NCI-H82 treated with DMSO at 0.1 percent for 48 hours (cell line): ENCODE measurements around the gene HES2.
"Not testable (repeated sequence)": the region's sequence is repeated elsewhere in the genome, so short reads cannot be mapped to it uniquely, and the experiment has no call there.

ENCODE experiments used
- DNase-seq: peaks from one replicate; lab custom pipeline; 2025; ENCODE audit not compliant: unreplicated experiment; lab: John Stamatoyannopoulos, UW

HES2 gene

DNA sequence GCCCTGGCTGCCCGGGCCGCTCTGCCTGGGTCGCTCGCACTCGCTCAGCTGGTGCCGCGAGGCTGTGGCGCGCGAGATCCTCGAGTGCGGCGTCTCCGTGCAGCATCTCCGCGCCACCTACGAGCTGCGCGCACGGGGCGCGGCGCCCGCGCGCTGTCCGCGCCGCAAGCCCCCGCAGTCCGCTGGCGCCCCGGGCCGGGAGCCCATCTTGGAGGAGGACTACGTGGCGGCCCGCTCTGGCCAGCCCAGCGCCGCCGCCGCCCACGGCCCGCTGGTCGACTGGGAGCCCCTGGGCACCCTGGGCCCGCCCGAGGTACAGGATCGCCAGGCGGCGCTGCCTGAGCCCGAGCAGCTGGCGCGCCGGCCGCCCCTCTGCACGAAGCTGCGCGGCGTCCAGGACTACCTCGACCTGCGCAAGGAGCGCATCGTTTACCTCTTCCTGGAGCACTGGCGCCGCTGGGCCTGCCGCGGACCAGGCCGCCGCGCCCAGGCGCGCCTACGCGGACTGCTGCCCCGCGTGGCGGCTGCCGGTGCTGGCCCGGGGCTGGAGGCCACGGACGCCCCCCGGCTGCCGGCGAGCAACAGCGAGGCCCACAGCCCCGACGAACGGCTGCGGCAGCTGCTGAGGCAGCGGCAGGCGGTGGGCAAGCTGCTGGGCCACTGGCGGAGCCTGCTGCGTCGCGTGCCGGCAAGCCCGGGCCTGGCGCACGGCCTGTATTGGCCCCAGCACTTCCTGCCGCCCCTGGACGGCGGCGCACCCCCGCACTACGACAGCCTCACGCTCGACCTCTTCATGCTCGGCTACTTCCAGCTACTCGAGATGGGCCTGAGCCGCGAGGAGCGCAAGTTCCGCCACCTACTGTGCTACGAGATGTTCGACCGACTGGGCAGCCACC, 35.4 kb upstream of the HES2 start:
- no peak for DNase-seq

DNA sequence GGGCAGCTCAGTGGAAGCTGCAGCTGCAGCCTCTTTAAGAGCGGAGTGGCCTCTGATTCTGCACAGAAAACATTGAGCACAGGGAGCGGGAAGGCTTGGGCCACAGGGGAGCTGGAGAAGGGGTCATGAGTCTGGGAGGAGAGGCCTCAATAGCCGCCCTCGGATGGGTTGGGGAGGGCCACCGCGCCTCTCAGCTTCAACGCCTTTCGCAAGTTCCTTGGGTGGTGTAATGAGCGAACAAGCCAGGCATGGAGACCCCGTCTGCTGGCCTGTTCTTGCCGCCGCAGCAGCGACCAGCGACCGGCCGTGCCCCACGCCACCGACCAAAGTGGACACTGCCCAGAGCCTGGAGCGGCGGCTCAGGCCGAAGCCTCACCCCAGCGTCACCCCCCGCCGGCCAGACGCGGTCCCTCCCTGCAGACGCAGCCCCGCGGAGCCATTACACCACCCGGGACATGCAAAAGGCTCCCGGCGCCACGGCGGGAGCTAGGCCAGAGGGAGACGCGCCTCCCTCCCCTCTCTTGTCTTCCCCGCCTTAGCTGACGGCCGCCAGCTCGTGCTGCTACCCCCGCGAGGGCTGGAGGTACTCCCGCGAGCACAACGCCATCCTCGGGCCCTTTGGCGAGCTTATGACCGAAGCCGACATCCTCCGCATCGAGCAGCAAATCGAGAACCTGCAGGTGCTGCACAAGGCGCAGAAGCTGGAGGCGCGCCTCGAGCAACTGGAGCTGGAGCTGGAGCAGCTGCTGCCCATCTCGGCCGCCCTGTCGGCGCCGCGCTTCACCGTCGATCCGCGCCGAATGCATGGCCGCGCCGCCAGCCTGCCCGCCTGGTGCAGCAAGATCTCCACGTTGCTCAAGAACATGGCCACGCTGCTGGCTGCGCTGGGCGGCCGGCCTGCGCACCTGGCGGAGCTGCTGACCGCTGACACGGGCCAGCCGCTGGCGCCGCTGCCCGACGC, 34.5 kb upstream of the HES2 start:
- not testable (repeated sequence) for DNase-seq

DNA sequence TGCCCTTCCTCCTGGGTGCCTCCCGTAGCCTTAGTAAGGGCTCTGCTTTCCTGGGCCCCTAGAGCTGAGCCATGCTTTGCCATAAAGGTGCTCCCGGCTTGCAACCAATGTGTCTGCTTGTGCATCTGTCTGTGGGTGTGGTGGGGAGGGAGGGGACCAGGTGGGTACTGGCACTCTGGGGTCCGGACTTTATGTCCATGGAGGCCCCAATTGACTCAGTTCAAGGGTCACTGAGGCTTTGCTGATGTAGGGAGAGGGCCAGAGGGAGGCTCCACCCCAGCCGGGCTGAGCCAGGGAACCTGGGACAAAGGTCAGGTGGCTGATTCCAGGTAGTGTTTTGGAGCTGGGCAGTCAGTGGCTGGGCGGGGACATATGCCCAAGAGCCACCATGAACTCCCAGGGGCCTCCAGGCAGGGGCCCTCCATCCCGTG, 31.2 kb upstream of the HES2 start:
- DNase-seq: no peak

DNA sequence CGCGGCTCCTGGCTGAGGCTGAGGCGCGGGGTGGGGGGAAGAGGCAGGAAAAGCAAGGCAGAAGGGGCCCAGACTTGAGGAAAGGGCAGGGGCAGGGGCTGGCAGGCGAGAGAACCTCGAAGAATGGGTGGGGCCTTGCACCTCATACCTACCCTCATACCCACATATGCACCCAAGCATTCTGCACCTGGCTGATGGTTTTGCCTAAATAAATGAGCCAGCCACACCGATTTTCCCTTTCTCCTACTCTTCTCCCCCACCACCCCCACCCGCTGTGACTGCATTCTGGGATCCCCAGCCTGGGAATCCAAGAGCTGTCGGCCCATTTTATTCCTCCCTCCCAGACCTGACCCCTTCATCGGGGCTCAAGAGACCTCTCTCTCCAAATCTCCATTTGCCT, 30.8 kb upstream of the HES2 start:
- DNase-seq: not testable (repeated sequence)

DNA sequence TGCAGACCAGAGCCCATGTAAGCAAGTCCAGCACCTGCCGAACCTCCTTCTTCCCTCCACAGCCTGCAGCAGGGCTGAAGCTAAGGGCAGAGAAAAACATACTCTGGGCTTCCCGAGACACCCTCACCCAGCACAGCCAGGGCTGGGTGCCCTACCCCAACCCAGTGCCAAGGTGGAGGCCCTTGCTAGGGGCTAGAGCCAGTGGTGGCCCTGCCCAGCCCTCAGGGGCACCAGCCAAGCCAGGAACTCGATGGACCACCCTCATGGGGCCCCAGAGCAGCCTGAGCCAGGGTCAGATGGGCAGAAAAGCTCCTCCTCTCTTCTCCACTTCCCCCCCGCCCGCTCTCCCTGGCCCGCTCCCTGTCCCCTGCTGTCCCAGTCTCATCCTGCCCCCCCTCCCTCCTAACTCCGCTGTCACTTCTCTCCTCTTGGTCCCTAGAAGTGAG, 30.3 kb upstream of the HES2 start:
- no peak for DNase-seq

DNA sequence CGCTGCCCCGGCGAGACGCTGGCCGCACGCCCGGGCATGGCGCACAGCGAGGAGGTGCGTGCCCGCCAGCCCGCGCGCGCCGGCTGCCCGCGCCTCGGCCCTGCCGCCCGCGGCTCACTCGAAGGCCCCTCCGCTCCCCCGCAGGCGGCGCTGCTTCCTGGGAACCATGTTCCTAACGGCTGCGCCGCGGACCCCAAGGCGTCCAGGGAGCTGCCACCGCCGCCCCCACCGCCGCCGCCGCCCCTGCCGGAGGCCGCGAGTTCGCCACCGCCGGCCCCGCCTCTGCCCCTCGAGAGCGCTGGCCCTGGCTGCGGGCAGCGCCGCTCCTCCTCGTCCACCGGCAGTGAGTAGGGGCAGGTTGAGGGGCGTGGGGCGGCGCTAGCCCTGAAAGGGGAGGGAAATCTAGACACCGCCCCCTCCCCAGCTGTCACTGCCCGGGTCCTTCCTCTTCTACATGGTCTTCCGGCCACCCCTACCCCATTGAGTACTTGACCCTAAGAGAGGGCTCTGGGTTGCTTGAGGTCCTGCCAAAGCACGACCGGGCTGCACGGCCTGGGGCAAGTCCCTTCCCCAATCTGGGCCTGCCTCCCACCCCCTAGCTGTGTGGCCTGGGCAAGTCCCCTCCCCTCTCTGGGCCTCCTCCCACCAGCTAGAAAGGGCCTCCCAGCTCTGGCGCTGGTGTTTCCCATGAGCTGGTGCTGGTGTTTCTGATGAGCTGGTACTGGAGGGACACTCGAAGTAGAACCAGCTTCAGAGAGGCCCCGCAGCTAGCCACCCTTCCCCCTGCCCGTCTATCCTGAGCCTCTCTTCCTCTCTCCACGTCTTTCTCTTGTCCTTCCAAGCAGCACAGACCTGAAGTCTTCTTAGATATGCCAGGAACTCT, 29.3 kb upstream of the HES2 start:
- no peak for DNase-seq

DNA sequence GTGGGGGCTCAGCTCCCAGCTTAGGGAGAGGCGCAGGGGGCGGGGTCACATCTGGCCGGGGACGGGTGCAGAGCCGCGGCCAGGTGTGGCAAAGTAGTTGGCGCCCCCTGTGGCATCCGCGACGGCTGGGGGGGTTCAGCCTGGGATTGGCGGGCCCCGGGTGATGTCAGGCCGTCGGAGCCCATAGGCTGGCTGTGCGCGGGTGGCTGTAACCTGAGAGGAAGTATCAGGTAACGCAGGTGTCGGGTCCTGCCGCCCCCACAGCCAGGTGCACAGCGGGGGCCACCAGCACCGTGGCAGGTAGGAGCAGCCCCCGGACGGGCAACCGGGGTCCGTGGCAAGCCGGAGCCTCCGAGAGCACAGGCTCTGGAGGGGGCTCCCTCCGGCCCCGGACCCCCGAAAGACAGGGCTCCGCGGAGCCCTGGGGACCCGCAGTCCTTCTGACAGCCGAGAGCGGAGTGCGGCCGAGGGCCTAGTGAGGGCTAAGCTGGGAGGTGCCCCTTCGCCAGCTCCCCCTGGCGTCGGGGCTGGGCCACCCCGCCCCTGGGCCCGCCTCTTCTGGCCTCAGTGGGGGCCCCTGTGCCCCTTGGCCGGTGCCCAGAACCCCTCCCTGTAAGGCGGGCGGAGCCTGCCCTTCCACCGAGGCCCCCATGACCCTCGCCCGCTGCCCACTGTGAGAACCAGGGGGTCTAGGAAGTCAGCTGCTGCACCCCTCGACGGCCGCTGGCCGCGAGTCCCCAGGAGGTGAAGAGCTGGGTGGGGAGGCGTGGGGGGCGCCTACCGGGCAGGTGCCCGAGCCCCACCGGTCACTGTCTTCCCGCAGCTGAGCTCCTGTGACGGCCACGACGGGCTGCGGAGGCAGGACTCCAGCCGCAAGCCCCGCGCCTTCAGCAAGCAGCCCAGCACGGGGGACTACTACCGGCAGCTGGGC, 28.4 kb upstream of the HES2 start:
- no peak for DNase-seq

DNA sequence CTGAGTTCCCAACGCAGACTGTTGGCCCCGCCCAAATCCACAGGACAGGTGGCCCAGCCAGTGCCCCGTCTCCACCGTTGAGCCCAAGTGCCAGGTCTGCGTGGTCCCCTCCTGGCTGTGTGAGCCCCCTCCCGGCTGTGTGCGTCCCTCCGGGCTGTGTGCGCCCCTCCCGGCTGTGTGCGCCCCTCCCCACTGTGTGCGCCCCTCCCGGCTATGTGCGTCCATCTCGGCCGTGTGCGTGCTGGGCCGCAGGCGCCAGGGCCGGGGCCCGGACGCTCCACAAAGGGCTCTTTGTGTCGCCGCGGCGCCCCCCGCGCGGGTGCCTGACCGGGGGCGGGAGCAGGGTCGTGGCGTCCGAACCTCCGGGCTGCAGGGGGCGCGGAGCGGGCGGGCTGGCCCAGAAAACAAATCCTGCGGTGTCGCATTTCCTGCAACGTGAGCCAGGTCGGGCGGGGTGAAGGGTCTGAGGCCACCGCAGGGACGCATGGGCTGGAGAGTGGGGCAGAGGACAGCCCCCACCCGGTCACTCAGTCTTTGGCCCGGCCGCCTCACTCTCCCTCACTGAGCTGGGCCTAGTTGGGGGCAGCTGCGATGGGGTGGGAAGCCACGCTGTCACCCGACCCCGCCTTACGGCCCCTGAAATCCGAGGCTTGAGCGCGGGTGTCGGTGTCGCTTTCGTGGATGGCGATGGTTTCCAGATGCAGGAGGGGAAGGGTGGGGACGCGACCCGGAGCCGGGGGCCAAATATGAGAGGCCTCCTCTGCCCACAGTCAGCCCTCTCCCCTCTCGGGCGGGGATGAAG, 27.5 kb upstream of the HES2 start:
- DNase-seq: no peak

DNA sequence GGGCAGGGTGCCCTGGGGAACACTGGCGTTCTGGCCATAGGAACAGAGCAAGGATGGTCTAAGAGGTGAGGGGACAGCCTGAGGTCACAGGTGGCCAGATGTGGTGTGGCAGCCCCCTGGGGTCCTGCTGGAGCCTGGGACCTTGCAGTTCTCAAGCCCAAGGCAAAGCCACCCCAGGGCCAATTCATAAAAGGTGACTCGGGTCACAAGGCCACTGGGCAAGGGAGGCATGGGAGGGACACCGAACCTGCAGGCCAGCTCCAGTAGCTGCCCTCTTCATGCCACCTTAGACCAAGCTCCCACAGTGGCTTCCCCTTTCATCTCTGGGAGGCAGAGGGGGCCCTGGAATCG, 26.9 kb upstream of the HES2 start:
- no peak for DNase-seq

DNA sequence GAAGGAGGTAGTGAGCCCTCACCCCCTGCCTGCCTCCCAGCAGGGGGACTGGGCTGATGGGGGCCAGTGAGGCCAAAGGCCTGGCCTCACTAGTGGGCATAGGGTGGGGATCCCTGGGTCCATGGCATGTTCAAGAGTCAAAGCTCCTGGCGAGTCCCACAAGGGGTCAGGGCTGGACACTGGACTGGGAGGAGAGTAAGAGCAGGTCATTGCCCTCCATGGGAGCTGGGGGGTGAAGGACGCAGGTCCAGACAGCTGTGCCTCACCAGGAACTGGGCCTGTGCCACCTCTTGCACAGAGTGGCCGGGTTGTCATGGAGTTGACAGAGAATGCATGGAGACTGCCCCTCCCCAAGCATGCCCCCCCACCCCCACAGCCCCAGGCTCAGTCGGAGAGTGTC, 26.2 kb upstream of the HES2 start:
- not testable (repeated sequence) for DNase-seq

DNA sequence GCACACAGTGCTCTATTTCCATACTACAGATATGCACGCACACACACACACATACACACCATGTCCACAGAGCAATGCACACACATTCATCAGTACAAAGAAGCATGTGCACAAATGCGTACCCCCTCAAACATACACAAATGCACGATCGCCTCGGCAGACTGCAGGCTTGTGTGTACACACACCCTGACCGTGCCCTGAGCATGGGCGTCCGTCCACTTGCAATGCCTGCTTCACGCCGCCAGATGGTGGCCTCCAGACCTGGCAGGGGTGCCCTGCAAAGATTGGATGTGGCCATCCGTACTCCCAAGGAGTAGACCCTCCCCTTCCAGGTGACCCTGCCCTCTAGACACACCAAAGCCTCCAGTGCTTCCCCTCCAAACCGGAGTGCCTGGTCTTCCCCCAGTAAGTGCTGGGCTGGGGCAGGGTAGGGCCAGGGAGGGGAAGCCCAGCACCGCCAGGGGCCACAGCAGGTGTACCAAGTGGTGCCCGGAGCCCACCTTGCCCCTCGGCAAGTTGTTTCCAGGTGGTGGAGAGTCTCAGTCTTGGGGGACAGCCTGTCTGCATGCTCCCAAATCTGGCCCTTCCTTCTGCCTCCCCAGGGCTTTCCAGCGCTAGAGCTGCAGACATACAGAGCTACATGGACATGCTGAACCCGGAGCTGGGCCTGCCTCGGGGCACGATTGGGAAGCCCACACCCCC, 25.5 kb upstream of the HES2 start:
- DNase-seq: no peak

DNA sequence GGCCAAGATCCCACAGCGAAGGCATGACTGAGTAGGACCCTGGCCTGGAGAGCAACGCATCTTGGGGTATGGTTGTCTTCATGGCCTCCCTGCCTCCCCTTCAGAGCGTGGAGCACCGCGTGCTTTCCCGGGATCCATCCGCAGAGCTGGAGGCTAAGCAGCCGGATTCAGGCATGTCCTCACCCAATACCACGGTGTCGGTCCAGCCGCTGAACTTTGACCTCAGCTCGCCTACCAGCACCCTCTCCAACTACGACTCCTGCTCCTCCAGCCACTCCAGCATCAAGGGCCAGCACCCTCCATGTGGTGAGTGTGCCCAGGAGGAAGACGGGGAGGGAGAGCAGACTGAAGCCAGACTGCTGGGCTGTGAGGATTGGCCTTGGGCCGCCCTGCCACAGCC, 24.7 kb upstream of the HES2 start:
- DNase-seq: no peak

DNA sequence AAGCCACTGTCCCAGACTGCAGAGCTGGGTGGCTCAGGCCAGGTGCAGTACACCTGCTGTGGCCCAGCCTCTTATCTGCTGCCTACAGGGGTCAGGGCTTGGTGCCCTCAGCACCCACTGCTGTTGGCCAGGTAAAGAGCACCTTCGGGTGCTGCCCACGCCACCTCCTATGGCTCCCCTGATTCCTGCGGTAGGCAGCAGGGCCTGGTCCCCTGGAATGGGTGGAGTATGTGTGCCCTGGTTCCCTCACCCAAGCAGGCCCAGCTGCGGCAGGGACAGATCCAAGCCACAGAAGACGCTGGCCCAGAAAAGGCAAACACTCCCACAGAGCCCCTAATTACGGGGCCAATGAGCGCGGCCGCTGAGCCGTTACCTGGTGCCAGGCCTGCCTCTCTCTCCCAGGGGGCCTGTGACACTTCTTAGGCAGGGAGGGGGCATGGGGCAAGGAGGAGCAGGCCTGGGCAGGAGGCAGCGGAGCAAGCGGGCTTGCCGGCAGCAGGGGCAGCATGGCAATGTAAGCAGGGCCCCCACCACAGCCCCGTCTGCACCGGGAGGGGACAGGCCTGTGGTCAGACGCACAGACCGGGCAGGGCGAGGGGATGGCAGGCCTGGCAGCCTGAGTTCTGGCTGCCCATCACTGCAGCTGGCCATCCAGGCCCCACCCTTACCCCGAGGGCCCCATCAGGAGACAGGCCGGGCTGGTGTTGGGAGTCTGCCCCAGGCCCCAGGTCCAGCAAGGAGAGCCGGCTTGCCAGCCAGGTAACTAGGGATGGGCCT, 23.8 kb upstream of the HES2 start:
- DNase-seq: no peak

DNA sequence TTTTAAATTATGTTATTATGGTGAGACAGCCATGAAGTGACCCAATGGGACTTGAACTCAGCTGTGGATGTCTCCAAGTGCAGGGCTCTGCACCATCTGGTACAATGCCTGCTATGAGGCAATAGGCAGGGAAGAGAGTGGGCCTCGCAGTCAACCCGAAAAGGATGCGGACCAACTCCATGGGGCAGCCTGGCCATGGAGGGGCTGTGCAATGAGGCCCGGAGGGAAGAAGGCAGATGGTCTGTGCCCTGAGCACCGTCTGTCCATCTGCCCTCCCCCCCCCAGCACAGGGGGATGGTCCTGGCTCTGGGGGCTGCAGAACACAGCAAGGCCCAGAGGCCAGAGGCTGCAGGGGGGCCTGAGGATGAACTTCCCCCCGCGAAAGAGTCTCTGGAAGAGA, 21.9 kb upstream of the HES2 start:
- DNase-seq: no peak

DNA sequence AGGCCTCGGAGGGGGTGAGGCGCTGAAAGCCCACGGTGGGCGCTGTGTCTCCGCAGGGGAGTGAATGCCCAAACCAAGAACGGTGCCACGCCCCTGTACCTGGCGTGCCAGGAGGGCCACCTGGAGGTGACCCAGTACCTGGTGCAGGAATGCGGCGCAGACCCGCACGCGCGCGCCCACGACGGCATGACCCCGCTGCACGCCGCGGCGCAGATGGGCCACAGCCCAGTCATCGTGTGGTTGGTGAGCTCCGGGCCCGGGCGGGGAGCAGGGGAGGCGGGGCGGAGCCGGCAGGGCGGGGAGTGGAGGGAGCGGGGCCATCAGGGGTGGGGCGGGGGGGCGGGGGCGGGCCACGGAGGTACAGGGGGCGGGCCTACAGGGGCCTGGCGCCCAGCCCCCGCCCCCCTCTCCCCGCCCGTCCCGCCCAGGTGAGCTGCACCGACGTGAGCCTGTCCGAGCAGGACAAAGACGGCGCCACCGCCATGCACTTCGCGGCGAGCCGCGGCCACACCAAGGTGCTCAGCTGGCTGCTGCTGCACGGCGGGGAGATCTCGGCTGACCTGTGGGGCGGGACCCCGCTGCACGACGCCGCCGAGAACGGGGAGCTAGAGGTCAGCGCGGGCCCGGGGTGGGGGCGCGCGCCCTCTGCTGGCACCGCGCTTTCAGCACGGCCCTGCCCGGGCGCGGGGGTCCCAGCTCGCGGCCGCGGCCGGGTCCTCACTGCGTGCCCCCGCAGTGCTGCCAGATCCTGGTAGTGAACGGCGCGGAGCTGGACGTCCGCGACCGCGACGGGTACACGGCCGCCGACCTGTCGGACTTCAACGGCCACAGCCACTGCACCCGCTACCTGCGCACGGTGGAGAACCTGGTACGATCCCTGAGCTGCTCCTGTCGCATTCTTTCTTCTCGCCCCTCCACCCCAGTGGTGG, 20.7 kb upstream of the HES2 start:
- DNase-seq: no peak

DNA sequence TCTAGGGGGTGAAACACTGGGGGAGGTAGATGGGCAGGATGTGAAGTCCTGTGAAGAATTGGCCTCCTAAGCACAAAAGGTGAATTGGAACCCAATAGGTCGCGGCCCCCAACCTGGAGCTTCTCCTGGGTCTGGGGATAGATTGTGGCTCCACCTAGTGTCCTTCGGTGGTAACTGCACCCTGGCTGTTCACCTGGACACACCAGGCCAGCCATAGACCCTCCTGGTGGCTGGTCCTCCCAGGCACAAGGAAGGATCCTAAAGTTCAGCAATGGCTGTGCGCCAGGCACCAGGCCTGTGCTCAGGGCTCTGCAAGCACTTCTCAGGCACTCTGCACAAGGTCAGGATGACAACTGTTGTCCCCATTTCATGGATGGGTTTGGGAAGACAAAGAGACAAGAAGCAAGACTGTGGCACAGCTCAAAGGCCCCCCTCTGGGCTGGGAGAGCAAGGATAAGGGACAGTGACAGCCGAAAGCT, 18.4 kb upstream of the HES2 start:
- peak; percentile 80 for DNase-seq
